AG08396 (cell line): Measurements from ENCODE around the gene KNTC1.
"Not testable (repeated sequence)": the region's sequence is repeated elsewhere in the genome, so short reads cannot be mapped to it uniquely, and the experiment has no call there.

Experiments
- DNase-seq: peaks from one replicate; pipeline ENCODE4 v3.0.0; 2012; ENCODE audit warnings: low spot score, mixed read lengths

Gene KNTC1

DNA sequence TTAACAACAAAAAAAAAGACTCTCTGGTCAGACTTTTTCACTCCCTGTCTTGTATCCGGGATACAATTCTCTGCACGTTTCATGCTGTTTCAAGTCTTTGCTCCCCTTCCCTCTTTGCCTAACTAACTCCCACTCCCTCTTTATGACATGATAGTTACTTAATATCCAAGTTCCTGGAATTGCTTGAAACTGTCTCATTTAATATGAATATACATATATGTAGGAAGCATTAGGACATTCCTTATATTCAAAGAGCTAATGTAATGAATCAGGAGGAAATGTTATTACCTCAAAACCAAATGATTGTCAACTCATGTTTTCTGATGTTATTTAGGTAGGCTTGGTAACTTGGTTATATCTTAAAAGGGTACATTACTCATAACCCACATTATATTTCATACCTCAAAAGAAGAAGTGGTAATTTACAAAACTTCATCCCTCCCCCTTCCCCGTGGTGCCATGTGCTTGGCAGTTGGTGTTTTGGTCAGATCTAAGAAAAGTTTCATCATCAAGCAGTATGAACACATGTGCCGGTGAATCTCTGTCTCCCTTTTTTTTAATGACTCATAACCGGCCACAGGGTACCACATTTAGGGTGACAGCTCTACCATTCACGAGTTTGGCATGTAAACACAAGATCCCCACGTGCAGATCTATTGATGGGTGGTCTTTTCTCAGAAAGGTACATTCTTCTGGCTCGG lies 119.6 kb downstream of the KNTC1 start:
- peak; percentile 43 for DNase-seq

DNA sequence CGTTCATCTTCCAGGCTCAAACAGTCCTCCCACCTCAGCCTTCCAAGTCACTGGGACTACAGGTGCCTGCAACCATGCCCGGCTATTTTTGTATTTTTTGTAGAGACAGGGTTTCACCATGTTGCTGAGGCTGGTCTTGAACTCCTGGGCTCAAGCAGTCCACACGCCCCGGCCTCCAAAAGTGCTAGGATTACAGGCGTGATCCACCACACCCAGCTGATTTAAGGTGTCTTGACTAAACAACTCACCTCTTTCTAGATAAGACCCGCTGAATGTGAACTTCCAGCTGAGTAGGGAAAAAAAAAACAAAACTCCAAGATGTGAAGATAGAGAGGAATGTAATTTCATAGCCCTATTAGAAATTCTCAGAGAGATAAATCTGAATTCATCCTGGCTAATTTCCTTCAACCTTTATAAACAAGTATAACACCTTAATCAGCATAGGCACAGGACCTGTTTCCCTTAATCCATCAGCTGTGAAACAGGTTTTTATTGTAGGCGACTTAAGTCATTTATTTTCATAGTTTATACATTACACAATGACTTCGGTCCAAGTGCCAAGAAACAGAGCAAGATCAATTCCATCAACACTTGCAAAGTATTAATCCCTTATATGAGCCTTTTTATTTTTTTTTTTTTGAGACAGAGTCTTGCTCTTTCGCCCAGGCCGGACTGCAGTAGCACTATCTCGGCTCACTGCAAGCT lies 124.6 kb downstream of the KNTC1 start:
- DNase-seq: no peak

DNA sequence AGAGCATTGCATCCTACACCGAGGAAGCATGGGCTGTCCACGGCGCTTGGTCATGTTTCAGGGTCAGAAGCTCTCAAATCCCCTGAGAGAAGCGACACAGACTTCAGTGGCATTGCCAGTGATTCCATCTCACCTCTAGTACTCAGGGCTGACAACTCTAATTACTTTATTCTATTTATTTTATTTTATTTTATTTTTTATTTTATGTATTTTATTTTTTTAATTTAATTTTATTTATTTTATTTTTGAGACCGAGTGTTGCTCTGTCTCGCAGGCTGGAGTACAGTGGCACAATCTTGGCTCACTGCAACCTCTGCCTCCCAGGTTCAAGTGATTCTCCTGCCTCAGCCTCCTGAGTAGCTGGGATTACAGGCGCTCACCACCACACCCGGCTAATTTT lies 126.2 kb downstream of the KNTC1 start:
- not testable (repeated sequence) for DNase-seq

DNA sequence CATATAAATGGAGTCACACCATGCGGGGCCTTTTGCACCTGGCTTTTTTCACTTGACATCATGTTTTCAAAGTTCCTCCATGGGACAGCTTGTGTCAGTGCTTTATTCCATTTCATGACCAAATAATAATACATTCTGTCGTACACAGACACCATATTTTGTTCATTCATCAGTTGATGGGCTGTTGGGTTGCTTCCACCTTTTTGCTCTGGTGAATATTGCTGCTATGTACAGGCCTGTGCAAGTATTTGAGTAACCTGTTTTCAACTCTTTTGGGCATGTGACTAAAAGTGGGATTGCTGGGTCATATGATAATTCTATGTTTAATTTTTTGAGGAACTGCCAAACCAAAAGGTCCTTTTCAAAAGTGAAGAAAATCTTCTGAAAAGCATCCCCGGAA lies 129.2 kb downstream of the KNTC1 start:
- no peak for DNase-seq

DNA sequence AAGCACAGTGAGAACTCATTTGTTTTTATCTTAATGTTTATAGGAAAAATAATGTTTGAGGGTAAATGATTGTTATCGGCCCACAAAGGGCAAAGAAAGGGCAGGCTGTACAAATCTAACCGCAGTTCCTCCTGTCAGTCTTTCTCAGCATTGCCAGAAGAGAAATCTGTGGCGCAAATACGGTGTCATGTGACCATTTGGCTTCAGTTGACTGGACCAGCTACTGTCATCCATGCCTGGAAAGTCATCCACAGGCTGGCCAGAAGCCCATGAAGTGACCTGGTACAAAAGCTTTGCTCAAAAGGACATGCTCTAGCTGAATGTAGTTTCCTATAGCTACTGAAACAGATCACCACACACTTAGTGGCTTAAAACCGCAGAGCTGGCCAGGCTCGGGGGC lies 132.5 kb downstream of the KNTC1 start:
- DNase-seq: no peak

DNA sequence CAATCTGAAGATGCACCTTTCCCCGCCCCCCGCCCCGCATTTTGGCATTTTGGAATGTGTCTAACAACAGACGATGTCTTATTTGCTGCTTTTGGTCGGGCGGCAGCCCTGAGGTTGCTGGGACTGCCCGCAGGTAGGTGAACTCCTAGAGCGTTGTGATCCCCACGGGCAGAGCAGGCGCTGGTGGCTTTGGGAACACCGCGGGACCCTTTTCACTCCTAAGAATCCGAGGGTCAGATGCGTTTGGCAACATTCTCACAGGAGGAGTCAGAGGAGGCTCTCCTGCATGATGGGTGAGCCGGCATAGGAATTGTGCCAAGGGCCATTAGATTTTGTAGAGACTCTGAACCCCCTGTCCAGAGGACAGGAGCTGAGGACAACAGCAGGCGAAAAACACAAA lies 134.2 kb downstream of the KNTC1 start:
- no peak for DNase-seq

DNA sequence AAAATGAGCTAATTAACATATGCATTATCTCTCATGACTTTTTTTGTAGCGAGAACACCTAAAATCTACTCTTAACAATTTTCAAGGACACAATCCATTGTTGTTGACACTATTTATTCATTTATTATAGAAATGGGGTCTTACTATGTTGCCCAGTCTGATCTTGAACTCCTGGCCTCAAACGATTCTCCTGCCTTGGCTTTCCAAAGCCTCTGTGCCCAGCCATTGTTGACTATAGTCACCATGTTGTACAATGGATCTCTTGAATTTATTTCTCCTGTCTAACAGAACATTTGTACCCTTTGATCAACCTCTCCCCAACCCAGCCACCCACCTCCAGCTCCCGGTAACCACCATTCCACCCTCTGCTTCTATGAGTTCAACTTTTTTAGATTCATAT lies 134.9 kb downstream of the KNTC1 start:
- no peak for DNase-seq

DNA sequence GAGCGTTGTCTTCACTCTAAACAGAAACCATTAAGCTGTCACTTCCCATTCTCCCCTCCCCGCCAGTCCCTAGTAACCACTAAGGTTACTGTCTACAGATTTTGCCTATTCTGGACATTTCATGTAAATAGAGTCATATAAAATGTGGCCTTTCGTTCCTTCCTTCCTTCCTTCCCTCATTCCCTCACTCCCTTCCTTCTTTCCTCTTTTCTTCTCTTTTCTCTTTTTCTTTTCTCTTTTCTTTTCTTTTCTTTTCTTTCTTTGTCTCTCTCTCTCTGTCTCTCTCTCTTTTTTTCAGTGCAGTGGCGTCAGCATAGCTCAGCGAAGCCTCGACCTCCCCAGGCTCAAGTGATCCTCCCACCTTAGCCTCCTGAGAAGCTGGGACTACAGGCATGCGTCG lies 138.3 kb downstream of the KNTC1 start:
- DNase-seq: no peak

DNA sequence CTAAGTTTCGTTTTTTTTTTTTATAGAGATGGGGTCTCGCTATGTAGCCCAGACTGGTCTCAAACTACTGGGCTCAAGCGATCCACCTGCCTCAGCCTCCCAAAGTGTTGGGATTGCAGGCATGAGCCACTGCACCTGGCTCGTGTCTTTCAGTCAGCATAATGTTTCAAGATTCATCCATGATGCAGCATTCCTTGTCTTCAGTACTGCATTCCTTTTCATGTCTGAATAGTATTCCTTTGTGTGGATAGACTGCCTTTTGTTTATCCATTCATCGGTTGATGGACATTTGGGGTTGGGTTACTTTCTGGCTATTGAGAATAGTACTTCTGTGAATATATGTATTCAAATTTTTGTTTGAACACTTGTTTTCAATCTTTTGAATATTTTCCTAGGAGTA lies 138.7 kb downstream of the KNTC1 start:
- DNase-seq: no peak

DNA sequence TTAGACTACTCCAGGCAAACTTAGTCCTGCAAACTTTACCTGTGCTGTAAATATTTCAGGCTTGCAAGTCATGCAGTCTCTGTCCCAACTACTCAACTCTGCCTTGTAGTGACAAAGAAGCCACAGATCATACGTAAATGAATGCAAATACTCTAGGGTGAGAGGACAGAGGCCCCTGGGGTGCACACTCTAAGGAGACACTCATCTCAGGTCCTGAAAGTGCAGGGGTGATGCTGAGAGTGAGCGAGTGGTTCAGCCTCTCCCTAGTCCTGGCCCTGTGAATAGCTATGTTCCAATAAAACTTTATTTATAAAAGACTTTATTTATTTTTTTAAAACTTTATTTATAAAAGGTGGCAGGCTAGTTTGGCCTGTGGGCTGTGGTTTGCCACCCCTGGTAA lies 141.2 kb downstream of the KNTC1 start:
- no peak for DNase-seq

DNA sequence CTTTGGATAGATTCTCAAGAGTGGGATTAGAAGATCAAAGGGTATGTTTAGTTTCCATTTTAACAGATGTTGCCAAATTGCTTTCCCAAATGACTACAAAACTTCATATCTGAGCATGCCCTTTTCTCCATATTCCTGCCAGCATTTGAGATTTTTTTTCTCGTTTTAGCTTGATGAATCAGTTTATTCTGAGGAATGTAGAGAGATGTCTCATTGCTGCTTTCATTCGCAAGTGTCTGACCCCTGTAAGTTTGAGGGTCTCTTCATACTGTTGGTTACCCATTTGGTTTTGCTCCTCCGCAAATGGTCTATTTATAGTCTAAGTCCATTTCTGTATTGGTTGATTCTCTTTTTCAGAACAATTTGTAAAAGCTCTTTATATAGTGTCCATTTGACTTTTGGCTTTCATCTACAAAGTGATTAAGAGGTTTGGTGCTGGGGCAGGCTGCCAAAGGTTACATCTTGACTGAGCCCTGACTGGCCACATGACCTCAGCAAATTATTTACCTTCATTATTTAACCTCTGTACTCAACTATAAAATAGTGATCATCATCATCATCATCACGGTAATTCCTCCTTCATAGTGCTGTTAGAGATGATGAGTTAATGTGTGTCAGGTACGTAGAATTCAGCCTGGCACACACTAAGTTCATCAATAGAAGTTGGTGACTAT lies 142.5 kb downstream of the KNTC1 start:
- DNase-seq: peak; percentile 52

DNA sequence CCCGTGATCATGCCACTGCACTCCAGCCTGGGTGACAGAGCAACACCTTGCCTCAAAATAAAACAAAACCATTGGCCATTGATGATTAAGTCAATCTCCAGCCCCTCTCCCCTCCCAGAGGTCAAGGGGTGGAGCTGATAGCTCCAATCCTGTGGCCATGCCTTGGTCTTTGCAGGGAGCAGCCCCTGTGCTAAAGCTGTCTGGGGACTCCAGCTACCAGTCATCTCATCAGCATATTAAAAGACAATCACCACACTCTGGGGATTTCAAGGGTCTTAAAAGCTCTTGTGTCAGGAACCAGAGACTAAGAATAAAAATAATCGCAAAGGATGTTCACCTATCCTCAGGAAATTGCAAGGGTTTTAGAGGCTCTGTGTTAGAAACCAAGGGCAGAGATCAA lies 145.5 kb downstream of the KNTC1 start:
- DNase-seq: no peak
